Measurements from ENCODE around the gene HESX1.

The HESX1 gene

DNA sequence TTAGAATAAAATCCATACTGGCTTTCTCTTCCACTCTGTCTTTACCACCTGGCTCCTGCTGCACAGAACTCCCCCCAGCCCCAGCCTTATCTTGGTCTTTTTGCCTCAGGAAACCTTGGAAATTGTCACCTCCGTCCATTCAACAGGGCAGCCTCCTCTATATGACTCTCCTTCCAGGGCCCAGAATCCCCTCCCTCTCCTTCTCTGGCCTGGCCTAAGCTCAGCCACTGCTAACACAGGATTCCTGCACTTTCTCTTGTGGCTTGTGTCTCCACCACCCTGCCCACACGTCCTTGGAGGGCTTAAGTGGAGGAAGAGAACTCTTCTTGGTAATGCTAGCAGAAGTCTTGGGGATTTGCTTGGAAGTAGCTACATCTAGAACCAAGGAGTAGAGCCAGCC is 33.1 kb downstream of the HESX1 start:
- DNase-seq, result no peak

DNA sequence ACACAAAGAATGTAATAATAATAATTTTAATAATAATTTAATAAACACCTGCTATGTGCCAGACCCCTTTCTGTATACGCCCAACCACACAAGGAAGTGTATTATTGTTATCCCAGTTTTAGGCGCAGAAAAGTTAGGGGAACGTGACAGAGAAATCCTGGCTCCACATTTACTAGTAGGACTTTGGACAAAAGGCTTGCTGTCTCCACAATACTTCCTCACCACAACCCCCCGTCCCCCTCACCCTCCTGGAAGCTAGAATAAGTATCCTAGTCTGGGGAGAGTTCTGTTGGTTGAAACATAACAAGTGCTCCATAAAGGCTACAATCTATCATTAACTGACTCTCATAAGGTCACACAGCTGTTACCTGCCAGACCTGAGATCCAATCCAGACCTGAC is 34.1 kb downstream of the HESX1 start:
- DNase-seq, result no peak

- DNase-seq, result peak; percentile 49
These were observed 34.9 kb downstream of the HESX1 start, which contains the start of gene IL17RD for GRCh38 chr3:57164657-57165573. TSS of gene IL17RD (minus strand) at chr3:57165353. CDS start at chr3:57165286, 67 bp downstream.

DNA sequence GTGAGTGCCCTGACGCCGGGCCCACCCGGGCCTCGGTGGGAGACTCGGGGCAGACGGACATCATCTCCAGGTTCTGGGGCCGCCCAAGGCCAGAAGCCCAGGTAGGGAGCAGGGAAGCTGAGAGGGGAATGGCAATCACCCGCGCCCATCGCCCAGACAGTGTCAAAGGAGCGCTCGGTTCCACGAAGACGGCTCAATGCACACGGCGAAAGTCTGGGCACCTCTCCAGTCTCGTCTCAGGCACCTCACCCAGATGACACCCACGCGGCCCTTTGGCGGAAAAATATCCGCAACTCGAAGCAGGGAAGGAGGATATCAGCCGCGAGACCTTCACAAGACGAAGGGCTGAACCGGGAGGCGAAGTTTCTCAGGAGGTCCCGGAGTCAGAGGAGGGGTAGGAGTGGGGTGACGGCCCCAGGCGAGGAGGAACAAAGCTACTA is 35.5 kb downstream of the HESX1 start:
- peak; percentile 10 for DNase-seq

GRCh38 chr3:57163751-57164150 is 36.0 kb downstream of the HESX1 start:
- DNase-seq, result no peak

- no peak for DNase-seq
These were observed 37.9 kb downstream of the HESX1 start for GRCh38 chr3:57161915-57162314.

GRCh38 chr3:57160765-57161538 is 38.8 kb downstream of the HESX1 start:
- no peak for DNase-seq

GRCh38 chr3:57160076-57160764 is 39.6 kb downstream of the HESX1 start:
- no peak for DNase-seq

DNA sequence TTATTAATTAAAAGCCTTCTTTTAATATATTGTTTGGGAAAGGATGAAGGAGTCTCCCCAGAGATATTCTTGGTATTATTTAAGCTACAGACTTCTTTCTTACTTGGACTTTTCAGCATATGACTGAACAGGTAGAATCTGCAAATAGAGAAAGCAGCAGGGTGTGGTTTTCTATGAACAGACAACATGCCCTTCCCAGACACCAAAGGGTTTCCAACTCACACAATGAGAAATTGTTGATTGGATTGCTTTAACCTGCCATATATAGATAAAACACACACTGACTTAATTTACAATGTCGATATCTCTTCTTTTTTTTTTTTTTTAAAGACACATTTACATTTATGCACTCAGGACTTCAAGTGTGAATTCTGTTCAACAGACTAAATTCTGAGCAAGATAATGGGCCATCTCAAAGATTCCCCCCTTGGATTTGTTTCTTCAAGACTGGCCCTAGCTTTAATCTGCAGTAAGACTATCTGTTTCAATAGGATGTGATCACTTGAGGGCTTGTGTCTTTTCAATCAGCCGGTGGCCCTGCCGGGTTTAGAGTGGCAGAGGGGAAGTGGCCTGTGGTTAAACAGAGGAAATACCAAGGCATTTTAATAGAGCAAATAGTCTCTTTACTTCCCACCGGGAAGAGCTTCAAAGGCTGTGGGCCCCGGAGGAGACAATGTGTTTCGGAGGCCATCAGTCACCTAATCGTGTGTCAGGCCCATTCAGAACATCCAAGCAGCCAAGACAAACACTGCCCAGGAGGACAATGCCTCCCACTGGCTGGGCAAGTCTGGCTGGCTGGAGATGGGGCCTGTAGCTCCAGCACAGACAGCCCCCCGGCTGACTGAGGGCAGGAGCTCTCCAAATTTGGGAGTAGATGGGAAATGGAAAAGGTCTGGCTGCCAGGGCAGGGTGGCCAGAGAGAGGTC is 40.7 kb downstream of the HESX1 start:
- DNase-seq, result no peak

DNA sequence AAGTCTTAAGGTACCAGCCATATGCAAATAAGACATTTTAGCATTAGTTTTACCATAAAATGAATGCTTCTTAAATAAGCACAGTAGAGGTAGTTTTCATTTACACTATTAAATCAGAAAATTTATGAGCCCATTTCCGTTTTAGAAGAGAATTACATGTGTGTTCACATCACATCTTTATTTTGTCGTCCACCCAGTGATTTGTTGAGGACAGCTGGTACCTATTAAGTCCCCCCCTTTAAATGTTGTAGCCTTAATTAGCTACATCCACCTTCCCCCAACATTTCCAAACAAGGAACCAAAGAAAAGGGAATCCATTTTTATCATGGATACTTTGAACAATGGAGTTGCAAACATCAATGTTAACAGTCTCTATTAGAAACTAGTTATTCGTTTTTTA is 41.5 kb downstream of the HESX1 start:
- DNase-seq, result no peak

DNA sequence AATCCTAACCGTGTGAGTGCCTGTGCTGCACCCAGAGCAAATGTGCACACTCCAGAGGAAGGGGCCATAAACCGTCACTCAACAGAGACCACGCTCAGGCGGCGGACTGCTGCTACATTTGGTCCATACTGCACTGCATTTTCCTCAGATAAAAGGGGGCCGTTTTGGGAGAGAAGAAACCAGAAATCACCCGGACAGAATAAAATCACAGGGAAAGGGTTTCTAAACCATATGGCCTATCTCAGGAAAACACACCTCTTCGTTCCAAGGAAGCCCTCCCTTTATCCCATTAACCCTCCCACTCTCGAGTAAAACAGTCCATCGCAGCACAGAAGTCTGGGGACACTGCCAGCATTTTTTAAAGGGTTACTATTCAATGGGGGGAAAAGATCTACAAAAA is 42.2 kb downstream of the HESX1 start:
- no peak for DNase-seq

DNA sequence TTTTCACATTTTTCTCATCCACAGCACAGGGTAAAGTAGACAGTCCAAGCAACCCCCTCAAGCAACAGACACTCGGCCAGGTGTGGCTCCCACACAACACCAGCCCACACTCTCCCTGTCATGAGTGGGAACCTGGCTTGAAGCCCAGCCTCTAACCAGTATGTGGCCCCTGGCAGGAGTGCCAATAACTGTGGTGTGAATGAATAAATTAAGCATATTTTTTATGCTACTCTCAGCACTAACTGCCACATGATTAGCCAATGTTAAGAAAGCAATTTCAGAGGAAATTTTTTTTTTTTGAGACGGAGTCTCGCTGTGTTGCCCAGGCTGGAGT is 44.5 kb downstream of the HESX1 start:
- no peak for DNase-seq

GRCh38 chr3:57154470-57155309 is 45.1 kb downstream of the HESX1 start:
- DNase-seq, result no peak

- no peak for DNase-seq
These were observed 47.3 kb downstream of the HESX1 start for GRCh38 chr3:57152151-57153143.

DNA sequence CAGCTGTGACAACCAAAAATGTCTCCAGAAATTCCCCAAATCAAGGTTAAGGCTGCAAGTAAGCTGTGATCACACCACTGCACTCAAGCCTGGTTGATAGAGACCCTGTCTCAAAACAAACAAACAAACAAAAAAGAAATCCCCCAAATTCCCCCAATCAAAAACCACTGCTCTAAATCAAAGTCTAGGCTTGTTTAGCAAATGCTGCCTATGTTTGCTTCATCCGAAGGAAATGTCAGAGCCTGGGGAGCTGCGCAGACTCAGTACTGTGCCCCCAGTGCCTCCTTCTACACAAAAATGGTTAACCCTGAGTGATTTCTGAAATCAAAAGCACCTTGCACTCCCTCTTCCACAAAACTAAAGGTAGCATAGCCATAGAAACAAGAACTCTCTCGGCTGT is 48.0 kb downstream of the HESX1 start:
- DNase-seq, result no peak

DNA sequence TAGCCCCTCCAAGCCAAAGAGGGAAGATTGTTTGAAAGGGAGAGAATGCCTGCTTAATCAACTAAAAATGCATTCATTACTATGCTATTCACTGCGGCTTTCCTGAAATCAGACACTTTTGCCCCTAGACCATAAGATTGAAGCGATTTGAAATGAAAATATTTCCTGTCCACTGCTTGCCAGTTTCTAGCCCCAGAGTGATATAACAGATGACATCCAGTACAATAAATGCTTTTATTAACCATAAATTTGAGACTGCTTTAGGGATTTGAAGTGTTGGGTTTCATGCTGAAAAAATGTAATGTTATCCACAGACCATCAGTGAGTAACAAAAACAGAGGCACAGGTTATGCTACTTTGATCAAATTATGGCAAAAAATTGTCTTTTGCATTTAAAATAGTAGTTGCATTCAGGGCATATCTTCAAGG is 48.7 kb downstream of the HESX1 start:
- no peak for DNase-seq

GRCh38 chr3:57150113-57150581 is 49.6 kb downstream of the HESX1 start:
- no peak for DNase-seq
